ENCODE data around the gene PLAAT4. TPM values are rescaled to one million over a fixed set of nuclear protein-coding genes. Genes with fewer than 3 reads are reported as not detected.

Gene PLAAT4
- total and polyA plus RNA-seq, 2 of the 13 experiments (the other 11 are each of a cell fraction or from before 2014, with no cell fraction given): 0.71 to 1.00 TPM

DNA sequence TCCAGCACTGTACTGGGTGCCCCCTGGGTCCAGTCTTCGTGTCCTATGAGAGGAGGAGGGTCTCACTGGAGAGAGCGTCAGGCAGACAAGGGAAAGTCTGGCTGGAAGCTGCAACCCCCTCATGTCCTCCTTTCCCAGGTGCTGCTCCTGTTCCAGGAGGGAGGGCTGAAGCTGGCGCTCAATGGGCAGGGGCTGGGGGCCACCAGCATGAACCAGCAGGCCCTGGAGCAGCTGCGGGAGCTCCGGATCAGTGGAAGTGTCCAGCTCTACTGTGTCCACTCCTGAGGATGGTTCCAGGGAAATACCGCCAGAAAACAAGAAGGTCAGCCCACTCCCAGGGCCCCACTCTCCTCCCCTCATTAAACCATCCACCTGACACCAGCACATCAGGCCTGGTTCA lies 20.5 kb upstream of the PLAAT4 start (continued):
- TF ChIP-seq, protein P1, sequence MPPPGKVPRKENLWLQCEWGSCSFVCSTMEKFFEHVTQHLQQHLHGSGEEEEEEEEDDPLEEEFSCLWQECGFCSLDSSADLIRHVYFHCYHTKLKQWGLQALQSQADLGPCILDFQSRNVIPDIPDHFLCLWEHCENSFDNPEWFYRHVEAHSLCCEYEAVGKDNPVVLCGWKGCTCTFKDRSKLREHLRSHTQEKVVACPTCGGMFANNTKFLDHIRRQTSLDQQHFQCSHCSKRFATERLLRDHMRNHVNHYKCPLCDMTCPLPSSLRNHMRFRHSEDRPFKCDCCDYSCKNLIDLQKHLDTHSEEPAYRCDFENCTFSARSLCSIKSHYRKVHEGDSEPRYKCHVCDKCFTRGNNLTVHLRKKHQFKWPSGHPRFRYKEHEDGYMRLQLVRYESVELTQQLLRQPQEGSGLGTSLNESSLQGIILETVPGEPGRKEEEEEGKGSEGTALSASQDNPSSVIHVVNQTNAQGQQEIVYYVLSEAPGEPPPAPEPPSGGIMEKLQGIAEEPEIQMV (CRISPR knock-in tag; IDR thresholded peaks at IDR 0.05; ENCODE audit: low read depth): no peak
- TF ChIP-seq RORA (CRISPR knock-in tag; IDR thresholded peaks at IDR 0.05) (no peak), NRL (CRISPR knock-in tag; IDR thresholded peaks at IDR 0.05; ENCODE audit: borderline replicate concordance) (no peak), ZNF207 (IDR thresholded peaks at IDR 0.05; ENCODE audit: borderline replicate concordance) (no peak), ZNF737 (CRISPR knock-in tag; IDR thresholded peaks at IDR 0.05; ENCODE audit: borderline replicate concordance) (no peak)
- TF ChIP-seq, protein P2, sequence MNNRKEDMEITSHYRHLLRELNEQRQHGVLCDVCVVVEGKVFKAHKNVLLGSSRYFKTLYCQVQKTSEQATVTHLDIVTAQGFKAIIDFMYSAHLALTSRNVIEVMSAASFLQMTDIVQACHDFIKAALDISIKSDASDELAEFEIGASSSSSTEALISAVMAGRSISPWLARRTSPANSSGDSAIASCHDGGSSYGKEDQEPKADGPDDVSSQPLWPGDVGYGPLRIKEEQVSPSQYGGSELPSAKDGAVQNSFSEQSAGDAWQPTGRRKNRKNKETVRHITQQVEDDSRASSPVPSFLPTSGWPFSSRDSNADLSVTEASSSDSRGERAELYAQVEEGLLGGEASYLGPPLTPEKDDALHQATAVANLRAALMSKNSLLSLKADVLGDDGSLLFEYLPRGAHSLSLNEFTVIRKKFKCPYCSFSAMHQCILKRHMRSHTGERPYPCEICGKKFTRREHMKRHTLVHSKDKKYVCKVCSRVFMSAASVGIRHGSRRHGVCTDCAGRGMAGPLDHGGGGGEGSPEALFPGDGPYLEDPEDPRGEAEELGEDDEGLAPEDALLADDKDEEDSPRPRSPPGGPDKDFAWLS (CRISPR knock-in tag; IDR thresholded peaks at IDR 0.05; ENCODE audit: borderline replicate concordance): no peak
- TF ChIP-seq, protein P3, sequence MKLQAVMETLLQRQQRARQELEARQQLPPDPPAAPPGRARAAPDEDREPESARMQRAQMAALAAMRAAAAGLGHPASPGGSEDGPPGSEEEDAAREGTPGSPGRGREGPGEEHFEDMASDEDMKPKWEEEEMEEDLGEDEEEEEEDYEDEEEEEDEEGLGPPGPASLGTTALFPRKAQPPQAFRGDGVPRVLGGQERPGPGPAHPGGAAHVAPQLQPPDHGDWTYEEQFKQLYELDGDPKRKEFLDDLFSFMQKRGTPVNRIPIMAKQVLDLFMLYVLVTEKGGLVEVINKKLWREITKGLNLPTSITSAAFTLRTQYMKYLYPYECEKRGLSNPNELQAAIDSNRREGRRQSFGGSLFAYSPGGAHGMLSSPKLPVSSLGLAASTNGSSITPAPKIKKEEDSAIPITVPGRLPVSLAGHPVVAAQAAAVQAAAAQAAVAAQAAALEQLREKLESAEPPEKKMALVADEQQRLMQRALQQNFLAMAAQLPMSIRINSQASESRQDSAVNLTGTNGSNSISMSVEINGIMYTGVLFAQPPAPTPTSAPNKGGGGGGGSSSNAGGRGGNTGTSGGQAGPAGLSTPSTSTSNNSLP (IDR thresholded peaks at IDR 0.05; ENCODE audit: low read depth, low read length): no peak

DNA sequence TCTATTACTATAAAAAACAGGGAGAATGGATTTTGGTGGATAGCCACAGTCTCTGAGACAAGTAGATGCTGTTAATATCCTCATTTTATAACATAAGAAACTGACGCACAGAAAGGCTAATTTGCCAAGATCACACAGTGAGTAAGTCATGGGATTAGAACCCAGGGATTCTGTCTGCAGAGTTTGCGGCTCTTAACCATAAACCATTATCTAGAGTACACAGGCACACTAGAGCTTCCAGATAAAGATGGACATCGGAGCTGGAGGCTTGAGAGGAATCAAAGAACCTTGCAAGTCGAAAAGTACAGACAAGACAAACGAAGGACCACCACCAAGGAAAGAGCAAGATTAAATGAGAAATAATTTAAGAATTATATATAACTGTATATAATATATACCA lies 19.5 kb upstream of the PLAAT4 start:
- POLR2A ChIA-PET: no interaction called here
- H2AFZ ChIP-seq (ENCODE audit: low read length): no peak overlapping the region
- CTCF ChIA-PET (ENCODE audit: low intra/inter-chr PET ratio, low total read pairs): no interaction called here
- no peaks in the 10 kb centered on the region for H3K9me3 ChIP-seq (ENCODE audit: low read length)
- H3K9ac ChIP-seq (ENCODE audit: insufficient read depth, low read depth, low read length): no peak overlapping the region
- WGBS (ENCODE audit: low lambda C conversion rate): 63% methylated on average over 5 of the region's 5 CpGs
- BruUV-seq (replicated peaks): no TSS peak
- intact Hi-C loops (cut with micrococcal nuclease; ENCODE audit: unreplicated experiment): no loop called here
- ATAC-seq: no peak
- DNase-seq (ENCODE audit: low spot score): no peak
- no peaks in the 10 kb centered on the region for H3K79me2 ChIP-seq (ENCODE audit: insufficient read depth, low read length)
- no peak overlapping the region for H3K27ac ChIP-seq (ENCODE audit: extremely low read length, insufficient read depth, low read length)
- H3K4me2 ChIP-seq (ENCODE audit: low read depth, low read length): no peak overlapping the region
- no peak for FAIRE-seq
- no peaks in the 10 kb centered on the region for H4K20me1 ChIP-seq (ENCODE audit: insufficient read depth, low read length)
- H3K4me1 ChIP-seq (ENCODE audit: insufficient read depth, low read length): no peaks in the 10 kb centered on the region
- in situ Hi-C loops (cut with HindIII; ENCODE audit: extremely low pct_ligation_motif_present, low pct_unique_long_range_greater_than_20kb): no loop called here
- H3K36me3 ChIP-seq (replicated peaks in 1 of 2; ENCODE audit: control insufficient read depth in 1 of 2, insufficient read depth in 2 of 2, low read length in 2 of 2): no peaks in the 10 kb centered on the region
- H3K4me3 ChIP-seq (replicated peaks in 1 of 3; ENCODE audit: insufficient read depth in 1 of 3, low read depth in 2 of 3, low read length in 3 of 3): no peak overlapping the region
- H3K27me3 ChIP-seq (ENCODE audit: control insufficient read depth in 1 of 2, insufficient read depth in 2 of 2, low read length in 2 of 2): peaks cover 0 to 12% of the 10 kb centered on the region in 2 experiments; a peak in 1 of 5 replicates
- no peak for TF ChIP-seq STAG1 (CRISPR knock-in tag; IDR thresholded peaks at IDR 0.05)
- no peak for TF ChIP-seq SP4 (CRISPR knock-in tag; IDR thresholded peaks at IDR 0.05)
- TF ChIP-seq CBX2 (IDR thresholded peaks at IDR 0.05; ENCODE audit: low read depth, low read length): no peak
- no peak for TF ChIP-seq CBX2 (CRISPR knock-in tag; IDR thresholded peaks at IDR 0.05; ENCODE audit: low read depth)
- no peak for TF ChIP-seq IKZF4 (CRISPR knock-in tag; IDR thresholded peaks at IDR 0.05; ENCODE audit: borderline replicate concordance, low read depth, not compliant biosample characterization)
- TF ChIP-seq ASH2L (IDR thresholded peaks at IDR 0.05; ENCODE audit: insufficient read length, low read depth, low read length): no peak
- TF ChIP-seq SATB2 (CRISPR knock-in tag; IDR thresholded peaks at IDR 0.05): no peak
- TF ChIP-seq TCF7 (IDR thresholded peaks at IDR 0.05; ENCODE audit: low read depth): no peak
- no peak for TF ChIP-seq KAT2B (IDR thresholded peaks at IDR 0.05; ENCODE audit: borderline replicate concordance, low read depth, low read length)
- no peak for TF ChIP-seq KDM5A (IDR thresholded peaks at IDR 0.05; ENCODE audit: borderline replicate concordance, low read length)
- TF ChIP-seq, protein P4, sequence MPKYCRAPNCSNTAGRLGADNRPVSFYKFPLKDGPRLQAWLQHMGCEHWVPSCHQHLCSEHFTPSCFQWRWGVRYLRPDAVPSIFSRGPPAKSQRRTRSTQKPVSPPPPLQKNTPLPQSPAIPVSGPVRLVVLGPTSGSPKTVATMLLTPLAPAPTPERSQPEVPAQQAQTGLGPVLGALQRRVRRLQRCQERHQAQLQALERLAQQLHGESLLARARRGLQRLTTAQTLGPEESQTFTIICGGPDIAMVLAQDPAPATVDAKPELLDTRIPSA (CRISPR knock-in tag; IDR thresholded peaks at IDR 0.05; ENCODE audit: borderline replicate concordance): no peak
- TF ChIP-seq ZNF441 (CRISPR knock-in tag; IDR thresholded peaks at IDR 0.05; ENCODE audit: borderline replicate concordance): no peak
